HepG2 (cell line): Measurements from ENCODE around the gene SLC7A8. TPM values are rescaled to one million over a fixed set of nuclear protein-coding genes. Genes with fewer than 3 reads are reported as not detected.
A peak's percentile ranks its signal among the peaks of the same experiment; 100 is the strongest.

ENCODE experiments used
- ATM ChIP-seq: fragments of 450-650 bp; IDR thresholded peaks from 2 replicates; pipeline ENCODE4 v1.7.1; 2017; ENCODE audit warnings: mild to moderate bottlenecking, borderline replicate concordance
- DNMT1 ChIP-seq: sonication (generic); formaldehyde crosslinking; IDR thresholded peaks from 2 replicates; pipeline ENCODE4 v1.5.1; 2020; ENCODE audit warnings: mild to moderate bottlenecking, missing genetic modification reagents
- ELF3 ChIP-seq: IDR thresholded peaks from 2 replicates; pipeline ENCODE4 v1.6.1; 2016; ENCODE audit warnings: missing genetic modification reagents, missing compliant biosample characterization
- FOXK1 ChIP-seq: sonication (generic); formaldehyde crosslinking; IDR thresholded peaks from 2 replicates; pipeline ENCODE4 v1.4.0; 2020; ENCODE audit warnings: low read depth, missing genetic modification reagents, borderline replicate concordance
- IKZF4 ChIP-seq: sonication (generic); formaldehyde crosslinking; IDR thresholded peaks from 2 replicates; pipeline ENCODE4 v1.5.1; 2020; ENCODE audit warnings: borderline replicate concordance, mild to moderate bottlenecking, low read depth, missing genetic modification reagents; ENCODE audit errors: not compliant biosample characterization
- KAT2B ChIP-seq: fragments of 150-350 bp; IDR thresholded peaks from 2 replicates; pipeline ENCODE4 v1.6.1; 2014; ENCODE audit warnings: low read depth, low read length, borderline replicate concordance
- MZF1 ChIP-seq: sonication (generic); formaldehyde crosslinking; IDR thresholded peaks from 2 replicates; pipeline ENCODE4 v1.8.1; 2023; ENCODE audit warnings: mild to moderate bottlenecking, missing genetic modification reagents, borderline replicate concordance
- PHB2 ChIP-seq: fragments of 450-650 bp; IDR thresholded peaks from 2 replicates; pipeline ENCODE4 v1.6.1; 2018; ENCODE audit not compliant: partially characterized antibody
- POLR2AphosphoS5 ChIP-seq: IDR thresholded peaks from 2 replicates; pipeline ENCODE4 v1.6.1; 2012; ENCODE audit warnings: low read depth, low read length
- SKI ChIP-seq: fragments of 450-650 bp; IDR thresholded peaks from one replicate; pipeline ENCODE4 v1.6.1; 2018; ENCODE audit warnings: mild to moderate bottlenecking; ENCODE audit not compliant: partially characterized antibody
- TAF15 ChIP-seq: fragments of 200-400 bp; formaldehyde crosslinking; IDR thresholded peaks from one replicate; pipeline ENCODE4 v1.6.1; 2018; ENCODE audit warnings: mild to moderate bottlenecking, low read depth, low read length; ENCODE audit not compliant: poor library complexity, severe bottlenecking
- THAP11 ChIP-seq: IDR thresholded peaks from 2 replicates; pipeline ENCODE4 v1.6.1; 2016; ENCODE audit warnings: missing biosample characterization, missing genetic modification reagents
- ZBTB42 ChIP-seq: sonication (generic); formaldehyde crosslinking; IDR thresholded peaks from 2 replicates; pipeline ENCODE4 v1.5.0; 2020; ENCODE audit warnings: mild to moderate bottlenecking, missing genetic modification reagents
- ZNF143 ChIP-seq: sonication (generic); formaldehyde crosslinking; IDR thresholded peaks from 2 replicates; pipeline ENCODE4 v1.4.0; 2020; ENCODE audit warnings: missing genetic modification reagents
- ZNF224 ChIP-seq: sonication (generic); formaldehyde crosslinking; IDR thresholded peaks from 2 replicates; pipeline ENCODE4 v1.5.0; 2020; ENCODE audit warnings: mild to moderate bottlenecking, missing genetic modification reagents
- ZNF317 ChIP-seq: sonication (generic); formaldehyde crosslinking; IDR thresholded peaks from 2 replicates; pipeline ENCODE4 v1.5.0; 2020; ENCODE audit warnings: mild to moderate bottlenecking, missing genetic modification reagents
- ZNF547 ChIP-seq: sonication (generic); formaldehyde crosslinking; IDR thresholded peaks from 2 replicates; pipeline ENCODE4 v1.5.1; 2020; ENCODE audit warnings: mild to moderate bottlenecking, missing genetic modification reagents
- ZNF550 ChIP-seq: sonication (generic); formaldehyde crosslinking; IDR thresholded peaks from 2 replicates; pipeline ENCODE4 v1.4.0; 2020; ENCODE audit warnings: mild to moderate bottlenecking, missing genetic modification reagents, borderline replicate concordance
- ZNF749 ChIP-seq: sonication (generic); formaldehyde crosslinking; IDR thresholded peaks from 2 replicates; pipeline ENCODE4 v1.8.0; 2022; ENCODE audit warnings: mild to moderate bottlenecking, missing genetic modification reagents, moderate library complexity, borderline replicate concordance
- polyA plus RNA-seq, 8 experiments: library from polyadenylated mRNA; depleted of rRNA in 3 of 8; stranded (reverse) in 7 of 8; unstranded in 1 of 8; fragments of >200 nt; fragmentation: Illumina TruSeq in 4 of 8; extraction: Trizol in 4 of 8; gene quantifications; 2 replicates each; pipeline versions ENCODE4 v1.2.1 to v1.2.3, GENCODE V29; 2011 to 2016; ENCODE audit warnings: low read depth in 4 of 8, missing spikeins in 1 of 8, mixed read lengths in 1 of 8; ENCODE audit not compliant: insufficient read depth in 1 of 8
- total RNA-seq, 5 experiments: library from RNA; depleted of rRNA; stranded (reverse); fragments of >200 nt; fragmentation: Illumina TruSeq; extraction: Trizol; gene quantifications; 2 replicates each; pipeline ENCODE4 v1.2.3, GENCODE V29; 2016; ENCODE audit warnings: low read depth in 1 of 5
- TF ChIP-seq, protein P1 (sequence below): sonication (generic); formaldehyde crosslinking; IDR thresholded peaks from 2 replicates; pipeline ENCODE4 v1.5.1; 2020; ENCODE audit warnings: missing genetic modification reagents, mild to moderate bottlenecking, borderline replicate concordance
- TF ChIP-seq, protein P2 (sequence below): sonication (generic); formaldehyde crosslinking; conservative IDR thresholded peaks from 2 replicates; pipeline ENCODE4 v1.8.0; 2022; ENCODE audit warnings: low read depth, missing genetic modification reagents
- TF ChIP-seq, protein P3 (sequence below): sonication (generic); formaldehyde crosslinking; IDR thresholded peaks from 2 replicates; pipeline ENCODE4 v1.4.0; 2020; ENCODE audit warnings: mild to moderate bottlenecking, missing genetic modification reagents
- TF ChIP-seq, protein P4 (sequence below): sonication (generic); formaldehyde crosslinking; IDR thresholded peaks from 2 replicates; pipeline ENCODE4 v1.8.1; 2022; ENCODE audit warnings: low read depth, mild to moderate bottlenecking, missing genetic modification reagents

Gene SLC7A8
- total and polyA plus RNA-seq, 2 of the 13 experiments (the other 11 are each of a cell fraction or from before 2014, with no cell fraction given): 0.25 TPM; not detected in 1

DNA sequence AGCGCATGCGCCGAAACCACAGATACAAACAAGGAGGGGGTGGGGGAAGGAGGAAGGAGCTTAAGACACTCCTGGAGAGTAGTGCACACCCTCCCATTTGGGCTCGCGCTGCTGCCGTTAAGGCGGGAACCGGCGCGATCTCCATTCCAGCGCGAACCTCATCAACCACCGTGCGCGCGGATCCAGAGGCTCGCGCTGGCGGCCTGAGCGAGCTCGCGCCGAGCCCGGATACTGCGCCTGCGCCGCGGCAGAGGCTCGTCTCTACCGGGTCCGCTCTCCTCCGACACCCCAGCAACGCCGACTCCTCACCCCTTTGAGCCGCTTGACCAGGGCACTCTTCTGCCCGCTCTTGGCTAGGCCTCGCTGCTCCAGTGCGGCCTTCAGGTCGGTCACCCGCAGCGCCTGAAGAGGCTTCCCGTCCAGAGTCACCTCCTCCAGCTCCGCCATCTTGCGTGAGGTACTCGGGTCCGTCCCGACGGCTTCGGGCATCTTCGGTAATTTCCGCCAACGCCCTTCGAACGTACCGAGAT is 88.7 kb downstream of the SLC7A8 start, which contains the start of gene ACIN1 (continued):
- TF ChIP-seq, protein P1, sequence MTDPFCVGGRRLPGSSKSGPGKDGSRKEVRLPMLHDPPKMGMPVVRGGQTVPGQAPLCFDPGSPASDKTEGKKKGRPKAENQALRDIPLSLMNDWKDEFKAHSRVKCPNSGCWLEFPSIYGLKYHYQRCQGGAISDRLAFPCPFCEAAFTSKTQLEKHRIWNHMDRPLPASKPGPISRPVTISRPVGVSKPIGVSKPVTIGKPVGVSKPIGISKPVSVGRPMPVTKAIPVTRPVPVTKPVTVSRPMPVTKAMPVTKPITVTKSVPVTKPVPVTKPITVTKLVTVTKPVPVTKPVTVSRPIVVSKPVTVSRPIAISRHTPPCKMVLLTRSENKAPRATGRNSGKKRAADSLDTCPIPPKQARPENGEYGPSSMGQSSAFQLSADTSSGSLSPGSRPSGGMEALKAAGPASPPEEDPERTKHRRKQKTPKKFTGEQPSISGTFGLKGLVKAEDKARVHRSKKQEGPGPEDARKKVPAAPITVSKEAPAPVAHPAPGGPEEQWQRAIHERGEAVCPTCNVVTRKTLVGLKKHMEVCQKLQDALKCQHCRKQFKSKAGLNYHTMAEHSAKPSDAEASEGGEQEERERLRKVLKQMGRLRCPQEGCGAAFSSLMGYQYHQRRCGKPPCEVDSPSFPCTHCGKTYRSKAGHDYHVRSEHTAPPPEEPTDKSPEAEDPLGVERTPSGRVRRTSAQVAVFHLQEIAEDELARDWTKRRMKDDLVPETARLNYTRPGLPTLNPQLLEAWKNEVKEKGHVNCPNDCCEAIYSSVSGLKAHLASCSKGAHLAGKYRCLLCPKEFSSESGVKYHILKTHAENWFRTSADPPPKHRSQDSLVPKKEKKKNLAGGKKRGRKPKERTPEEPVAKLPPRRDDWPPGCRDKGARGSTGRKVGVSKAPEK (CRISPR knock-in tag): peak; percentile 86; the same call in 1 of the 2 replicates
- TF ChIP-seq ATM: no peak
- peak; percentile 88; the same call in 1 of the 2 replicates for TF ChIP-seq FOXK1 (CRISPR knock-in tag)
- no peak; the same call in 1 of the 2 replicates for TF ChIP-seq ZNF224
- TF ChIP-seq TAF15: peak; percentile 96
- no peak for TF ChIP-seq KAT2B
- TF ChIP-seq ZBTB42 (CRISPR knock-in tag): peak; percentile 87; the same call in 1 of the 2 replicates
- no peak for TF ChIP-seq PHB2
- TF ChIP-seq, protein P2, sequence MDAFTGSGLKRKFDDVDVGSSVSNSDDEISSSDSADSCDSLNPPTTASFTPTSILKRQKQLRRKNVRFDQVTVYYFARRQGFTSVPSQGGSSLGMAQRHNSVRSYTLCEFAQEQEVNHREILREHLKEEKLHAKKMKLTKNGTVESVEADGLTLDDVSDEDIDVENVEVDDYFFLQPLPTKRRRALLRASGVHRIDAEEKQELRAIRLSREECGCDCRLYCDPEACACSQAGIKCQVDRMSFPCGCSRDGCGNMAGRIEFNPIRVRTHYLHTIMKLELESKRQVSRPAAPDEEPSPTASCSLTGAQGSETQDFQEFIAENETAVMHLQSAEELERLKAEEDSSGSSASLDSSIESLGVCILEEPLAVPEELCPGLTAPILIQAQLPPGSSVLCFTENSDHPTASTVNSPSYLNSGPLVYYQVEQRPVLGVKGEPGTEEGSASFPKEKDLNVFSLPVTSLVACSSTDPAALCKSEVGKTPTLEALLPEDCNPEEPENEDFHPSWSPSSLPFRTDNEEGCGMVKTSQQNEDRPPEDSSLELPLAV (CRISPR knock-in tag): no peak
- TF ChIP-seq, protein P3, sequence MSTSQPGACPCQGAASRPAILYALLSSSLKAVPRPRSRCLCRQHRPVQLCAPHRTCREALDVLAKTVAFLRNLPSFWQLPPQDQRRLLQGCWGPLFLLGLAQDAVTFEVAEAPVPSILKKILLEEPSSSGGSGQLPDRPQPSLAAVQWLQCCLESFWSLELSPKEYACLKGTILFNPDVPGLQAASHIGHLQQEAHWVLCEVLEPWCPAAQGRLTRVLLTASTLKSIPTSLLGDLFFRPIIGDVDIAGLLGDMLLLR (CRISPR knock-in tag): peak; percentile 97
- peak; percentile 95 for TF ChIP-seq ZNF317 (CRISPR knock-in tag)
- TF ChIP-seq MZF1 (CRISPR knock-in tag): peak; percentile 64; the same call in 1 of the 2 replicates
- no peak; the same call in none of the 2 replicates for TF ChIP-seq ZNF550 (CRISPR knock-in tag)
- peak; percentile 96 for TF ChIP-seq IKZF4 (CRISPR knock-in tag)
- TF ChIP-seq DNMT1: peak; percentile 100
- no peak for TF ChIP-seq THAP11 (CRISPR knock-in tag)
- TF ChIP-seq ZNF547 (CRISPR knock-in tag): peak; percentile 96
- TF ChIP-seq ZNF143: no peak
- TF ChIP-seq ZNF749 (CRISPR knock-in tag): peak; percentile 98
- peak; percentile 69 for TF ChIP-seq SKI
- TF ChIP-seq, protein P4, sequence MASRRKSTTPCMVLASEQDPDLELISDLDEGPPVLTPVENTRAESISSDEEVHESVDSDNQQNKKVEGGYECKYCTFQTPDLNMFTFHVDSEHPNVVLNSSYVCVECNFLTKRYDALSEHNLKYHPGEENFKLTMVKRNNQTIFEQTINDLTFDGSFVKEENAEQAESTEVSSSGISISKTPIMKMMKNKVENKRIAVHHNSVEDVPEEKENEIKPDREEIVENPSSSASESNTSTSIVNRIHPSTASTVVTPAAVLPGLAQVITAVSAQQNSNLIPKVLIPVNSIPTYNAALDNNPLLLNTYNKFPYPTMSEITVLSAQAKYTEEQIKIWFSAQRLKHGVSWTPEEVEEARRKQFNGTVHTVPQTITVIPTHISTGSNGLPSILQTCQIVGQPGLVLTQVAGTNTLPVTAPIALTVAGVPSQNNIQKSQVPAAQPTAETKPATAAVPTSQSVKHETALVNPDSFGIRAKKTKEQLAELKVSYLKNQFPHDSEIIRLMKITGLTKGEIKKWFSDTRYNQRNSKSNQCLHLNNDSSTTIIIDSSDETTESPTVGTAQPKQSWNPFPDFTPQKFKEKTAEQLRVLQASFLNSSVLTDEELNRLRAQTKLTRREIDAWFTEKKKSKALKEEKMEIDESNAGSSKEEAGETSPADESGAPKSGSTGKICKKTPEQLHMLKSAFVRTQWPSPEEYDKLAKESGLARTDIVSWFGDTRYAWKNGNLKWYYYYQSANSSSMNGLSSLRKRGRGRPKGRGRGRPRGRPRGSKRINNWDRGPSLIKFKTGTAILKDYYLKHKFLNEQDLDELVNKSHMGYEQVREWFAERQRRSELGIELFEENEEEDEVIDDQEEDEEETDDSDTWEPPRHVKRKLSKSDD: peak; percentile 99
- peak; percentile 75 for TF ChIP-seq ELF3 (CRISPR knock-in tag)
- peak; percentile 95 for TF ChIP-seq POLR2AphosphoS5
